GM21526 (cell line): ENCODE data around the gene F7.
"Not testable (repeated sequence)": the region's sequence is repeated elsewhere in the genome, so short reads cannot be mapped to it uniquely, and the experiment has no call there.

Experiments used
- ATAC-seq: cut with Tn5 transposase; IDR thresholded peaks from one replicate; pipeline ENCODE4 v1.9.1; 2021; ENCODE audit warnings: moderate library complexity; ENCODE audit not compliant: unreplicated experiment, low FRiP score

Gene F7

DNA sequence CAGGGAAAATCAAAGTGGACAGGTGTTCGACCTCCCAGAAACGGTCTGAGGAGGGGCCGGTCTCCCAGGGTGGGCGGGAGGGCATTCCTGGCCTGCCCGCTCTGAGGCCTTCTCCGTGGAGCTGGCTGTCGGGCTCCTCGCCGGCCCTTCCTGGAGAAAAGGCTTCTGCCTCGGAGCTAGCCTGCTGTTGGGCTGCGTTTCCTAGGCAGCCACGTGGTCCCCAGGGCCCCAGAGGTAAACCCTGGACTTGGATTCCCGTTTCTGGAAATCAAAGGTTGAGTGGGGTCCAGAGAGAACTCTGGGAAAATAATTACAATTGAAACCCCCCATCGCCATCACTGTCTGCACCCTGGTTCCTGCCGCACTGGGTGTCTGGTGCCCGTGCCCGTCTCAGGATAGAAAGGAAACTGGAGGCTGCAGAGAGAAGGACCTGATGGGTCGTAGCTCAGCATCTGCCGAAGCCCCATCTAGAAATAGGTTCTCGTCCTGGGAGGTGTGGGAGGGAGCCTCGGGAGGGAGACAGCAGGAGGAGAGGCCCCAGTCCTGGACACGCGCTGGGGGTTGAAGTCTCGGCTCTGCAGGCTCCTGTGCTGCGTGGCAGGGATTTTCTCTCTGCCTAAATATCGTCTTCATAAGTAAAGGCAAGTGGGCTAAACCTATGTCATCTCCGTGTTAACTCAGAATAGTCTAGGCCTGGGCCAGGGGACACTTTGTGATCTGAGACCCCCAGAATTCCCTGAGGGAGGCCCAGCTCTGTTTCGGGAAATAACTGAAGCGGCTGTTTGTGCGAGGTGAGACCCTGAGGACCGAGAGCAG lies 45.2 kb downstream of the F7 start:
- ATAC-seq = no peak

DNA sequence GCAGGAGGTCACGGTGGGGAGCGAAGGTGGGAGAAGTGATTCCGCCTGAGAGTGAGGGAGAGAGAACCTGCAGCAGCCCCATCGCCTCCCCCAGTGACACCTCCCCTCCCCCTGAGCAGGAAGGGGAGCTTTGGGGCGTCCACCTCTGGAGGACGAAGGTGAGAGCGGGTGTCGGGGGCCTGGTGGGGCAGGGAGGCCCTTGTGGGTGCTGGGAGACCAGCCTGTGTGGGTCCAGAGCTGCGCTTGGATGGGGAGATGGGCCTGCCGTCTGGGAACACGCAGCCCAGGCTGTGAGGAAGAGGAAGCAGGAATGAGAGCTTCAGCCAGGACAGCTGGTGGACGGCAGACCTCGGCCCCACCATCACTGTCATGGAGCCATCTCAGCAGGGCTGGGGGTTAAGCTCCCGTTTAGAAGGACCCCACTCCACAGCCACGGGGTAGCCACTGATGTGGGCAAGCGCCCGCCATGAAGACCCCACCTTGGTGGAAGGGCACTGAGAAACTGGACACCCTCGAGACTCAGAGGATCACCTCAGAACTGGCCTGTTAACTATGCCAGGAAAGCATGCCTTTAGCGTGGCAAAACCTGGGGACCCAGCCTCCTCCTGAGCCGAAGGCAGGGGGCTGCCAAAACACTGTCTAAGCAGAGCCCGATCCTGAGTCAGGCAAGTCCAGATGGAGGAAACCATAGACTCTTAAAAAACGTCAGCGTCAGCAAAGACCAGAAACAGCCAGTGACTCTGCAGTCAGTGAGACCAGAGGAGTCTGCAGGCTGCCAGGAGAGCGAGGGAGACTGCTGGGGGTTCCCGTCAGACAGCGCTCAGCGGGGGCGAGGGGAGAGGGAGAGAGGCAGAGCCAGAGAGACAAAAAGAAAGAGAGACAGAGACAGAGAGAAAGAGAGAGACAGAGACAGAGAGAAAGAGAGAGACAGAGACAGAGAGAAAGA lies 46.4 kb downstream of the F7 start:
- no peak for ATAC-seq

DNA sequence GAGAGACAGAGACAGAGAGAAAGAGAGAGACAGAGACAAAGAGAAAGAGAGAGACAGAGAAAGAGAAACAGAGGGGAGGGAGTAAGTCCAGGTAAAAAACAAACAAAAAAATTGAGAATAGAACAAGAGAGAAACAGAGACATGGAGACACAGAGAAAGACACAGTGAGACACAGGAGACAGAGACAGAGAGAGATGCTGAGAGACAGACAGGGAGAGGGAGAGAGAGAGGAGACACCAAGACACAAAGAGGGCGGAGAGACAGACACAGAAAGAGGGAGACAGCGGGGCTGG lies 47.0 kb downstream of the F7 start:
- ATAC-seq = no peak

DNA sequence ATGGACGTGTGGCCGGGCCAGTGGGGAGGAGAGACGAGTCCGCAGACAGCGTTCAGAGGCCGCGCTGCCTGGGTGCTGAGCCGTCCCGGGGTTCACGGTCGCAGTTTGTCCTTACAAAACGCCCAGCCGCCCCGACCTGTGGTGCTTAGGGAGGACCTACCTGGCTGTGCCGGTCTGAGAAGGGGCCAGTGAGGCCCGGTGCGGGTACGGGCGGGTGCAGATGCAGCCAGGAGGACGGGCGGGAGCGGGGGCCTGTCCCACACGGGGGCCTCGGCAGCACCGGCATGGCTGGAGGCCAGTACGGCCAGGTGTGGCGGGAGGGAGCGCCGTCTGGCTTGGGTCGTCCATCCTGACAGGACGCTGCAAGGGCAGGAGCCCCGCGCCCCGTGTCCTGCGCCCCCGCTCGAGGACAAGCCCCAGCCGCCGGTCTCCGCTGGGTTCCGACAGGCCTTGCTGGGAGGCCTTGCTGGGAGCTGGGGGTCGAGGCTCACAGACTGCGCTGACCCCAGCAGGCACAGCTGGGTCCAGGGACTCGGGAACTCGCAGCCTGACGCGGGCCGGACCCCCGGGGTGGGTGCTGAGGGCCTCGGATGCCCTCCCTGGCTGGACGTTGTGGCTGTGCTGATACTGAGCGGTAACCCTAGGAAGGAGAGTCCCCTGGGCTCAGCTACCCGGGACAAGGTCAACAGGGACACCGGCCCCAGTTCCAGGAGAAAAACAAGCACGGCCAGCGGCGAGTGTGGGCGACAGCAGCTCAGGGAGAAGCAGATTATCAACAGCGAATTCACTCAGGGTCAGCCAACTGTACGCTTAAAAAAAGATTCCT lies 47.6 kb downstream of the F7 start:
- ATAC-seq = peak; percentile 36

DNA sequence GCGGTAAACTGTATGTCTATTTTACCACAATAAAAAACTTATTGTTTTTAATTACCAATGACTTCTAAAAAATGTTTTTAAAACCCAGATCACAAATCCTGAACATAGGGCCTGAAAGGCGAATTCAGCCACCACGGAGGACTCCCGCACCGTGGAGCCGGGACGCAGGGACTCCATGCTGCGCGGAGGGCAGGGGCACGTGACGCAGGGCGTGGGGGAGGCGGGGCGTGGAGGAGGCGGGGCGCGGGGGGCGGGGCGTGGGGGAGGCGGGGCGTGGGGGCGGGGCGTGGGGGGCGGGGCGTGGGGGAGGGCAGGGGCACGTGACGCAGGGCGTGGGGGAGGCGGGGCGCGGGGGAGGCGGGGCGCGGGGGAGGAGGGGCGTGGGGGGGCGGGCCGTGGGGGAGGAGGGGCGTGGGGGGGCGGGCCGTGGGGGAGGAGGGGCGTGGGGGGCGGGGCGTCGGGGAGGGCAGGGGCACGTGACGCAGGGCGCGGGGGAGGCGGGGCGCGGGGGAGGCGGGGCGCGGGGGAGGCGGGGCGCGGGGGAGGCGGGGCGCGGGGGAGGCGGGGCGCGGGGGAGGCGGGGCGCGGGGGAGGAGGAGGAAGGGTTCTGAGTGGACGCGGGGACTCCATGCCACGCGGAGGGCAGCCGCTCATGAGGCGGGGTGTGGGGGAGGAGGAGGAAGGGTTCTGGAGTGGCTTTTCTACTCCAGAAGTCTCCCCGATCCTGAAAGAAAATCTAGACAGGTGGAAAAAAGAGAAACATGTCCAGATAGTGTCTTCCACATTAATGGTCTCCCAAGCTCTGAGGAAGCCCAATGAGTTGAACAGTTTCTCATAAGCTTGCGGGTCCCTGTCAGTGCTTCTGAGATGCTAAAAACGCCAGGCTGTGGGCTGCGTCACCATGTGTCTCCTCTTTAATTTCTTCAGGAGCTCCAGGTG lies 48.5 kb downstream of the F7 start:
- peak; percentile 47 for ATAC-seq

DNA sequence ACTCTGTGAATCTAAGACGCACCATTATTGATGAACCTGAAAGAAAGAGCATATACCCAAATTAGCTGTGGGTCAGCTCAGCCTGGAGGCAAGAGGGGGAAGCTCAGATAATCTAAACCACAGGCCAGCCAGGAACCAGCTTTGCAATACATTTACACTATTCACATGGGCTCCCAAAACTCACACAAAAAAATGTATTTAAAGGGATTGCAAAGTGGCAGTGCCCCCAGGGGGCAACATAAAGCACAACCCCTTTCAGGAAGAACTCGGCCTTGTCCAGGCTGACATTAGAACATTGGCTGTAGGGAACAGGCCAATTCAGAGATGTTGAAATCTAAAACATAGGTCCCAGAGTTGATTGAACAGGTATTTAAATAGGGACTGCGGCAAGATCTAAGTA lies 49.6 kb downstream of the F7 start:
- no peak for ATAC-seq

DNA sequence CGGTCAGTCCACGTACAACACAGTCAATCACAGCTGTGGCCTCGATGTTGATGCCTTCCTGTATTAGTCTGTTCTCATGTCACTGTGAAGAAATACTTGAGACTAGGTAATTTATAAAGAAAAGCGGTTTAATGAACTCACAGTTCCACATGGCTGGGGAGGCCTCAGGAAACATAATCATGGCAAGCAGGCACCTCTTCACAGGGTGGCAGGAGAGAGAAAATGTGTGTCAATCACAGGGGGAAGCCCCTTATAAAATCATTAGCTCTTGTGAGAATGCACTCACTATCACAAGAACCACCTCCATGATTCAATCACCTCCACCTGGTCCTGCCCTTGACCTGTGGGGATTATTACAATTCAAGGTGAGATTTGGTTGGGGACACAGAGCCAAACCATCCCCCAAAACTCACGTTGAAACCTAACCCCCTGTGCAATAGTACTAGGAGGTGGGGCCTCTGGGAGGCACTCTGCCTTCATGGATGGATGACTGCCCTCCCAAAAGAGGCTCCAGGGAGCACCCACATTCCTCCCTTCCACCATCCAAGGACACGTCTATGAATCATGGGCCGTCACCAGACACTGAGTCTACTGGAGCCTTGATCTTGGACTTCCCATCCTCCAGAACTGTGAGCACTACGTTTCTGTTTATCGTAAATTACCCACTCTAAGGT lies 50.5 kb downstream of the F7 start:
- ATAC-seq = no peak

DNA sequence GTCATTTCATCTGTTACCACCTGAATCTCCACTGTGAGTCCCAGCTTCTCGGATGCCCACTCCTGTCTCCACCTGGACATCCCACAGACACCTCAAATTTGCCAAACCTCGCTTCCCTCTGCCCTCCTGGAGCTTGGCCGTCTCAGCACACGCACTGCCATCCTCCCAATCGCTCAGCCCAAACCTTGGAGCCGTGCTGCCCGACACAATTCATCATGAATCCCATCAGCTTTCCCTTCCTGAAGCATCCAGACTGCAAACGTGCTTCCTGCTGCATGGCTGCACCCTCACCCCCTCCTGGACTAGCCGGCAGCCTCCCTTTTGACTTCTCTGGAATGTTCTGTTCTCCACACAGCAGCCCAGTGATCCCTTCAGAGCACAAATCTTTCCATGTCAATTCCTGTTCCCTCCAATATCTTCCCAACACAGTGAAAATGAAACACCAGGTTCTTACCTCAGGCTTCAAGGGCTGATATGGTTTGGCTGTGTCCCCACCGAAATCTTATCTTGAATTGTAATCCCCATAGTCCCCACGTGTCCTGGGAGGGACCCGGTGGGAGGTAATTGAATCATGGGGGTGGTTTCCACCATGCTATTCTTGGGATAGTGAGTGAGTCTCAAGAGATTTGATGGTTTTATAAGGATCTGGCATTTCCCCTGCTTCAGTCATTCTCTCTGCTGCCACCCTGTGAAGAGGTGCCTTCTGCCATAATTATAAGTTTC lies 51.8 kb downstream of the F7 start:
- no peak for ATAC-seq

DNA sequence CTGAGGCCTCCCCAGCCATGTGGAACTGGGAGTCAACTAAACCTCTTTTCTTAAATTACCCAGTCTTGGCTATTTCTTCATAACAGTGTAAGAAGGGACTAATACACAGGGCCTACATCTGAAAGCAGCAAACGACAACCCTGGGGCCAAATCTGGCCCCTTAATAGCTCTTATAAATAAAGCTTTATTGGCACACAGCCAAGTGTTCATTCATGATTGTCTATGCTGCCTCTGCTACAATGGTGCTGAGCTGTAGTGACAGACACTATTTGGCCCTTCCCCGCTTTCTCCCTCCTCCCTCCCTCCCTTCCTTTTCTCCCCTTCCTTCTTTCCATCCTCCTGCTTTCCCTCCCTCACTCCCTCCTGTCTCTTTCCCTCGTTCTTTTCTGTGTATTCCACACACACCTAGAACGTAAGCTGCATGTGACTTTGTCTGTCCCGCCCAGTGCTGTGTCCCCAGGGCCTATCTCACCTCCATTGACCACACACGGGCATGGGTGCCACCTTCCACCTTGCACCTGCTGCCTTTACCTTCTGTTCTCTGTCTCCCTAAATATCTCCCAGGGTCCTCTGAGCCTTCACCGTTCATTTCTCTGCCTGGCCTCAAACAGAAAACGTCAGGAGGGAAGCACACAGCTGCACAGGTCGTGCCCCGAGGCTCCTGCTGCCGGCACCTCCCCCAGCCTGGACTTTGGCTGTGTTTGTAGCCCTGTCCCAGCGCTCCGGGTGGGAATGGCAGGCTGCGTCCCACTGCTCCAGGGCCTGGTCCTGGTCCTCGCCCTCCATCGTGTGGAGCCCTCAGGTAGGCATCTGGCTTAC lies 52.5 kb downstream of the F7 start, which contains the start of gene PROZ:
TSS of gene PROZ (plus strand) at position 720 of the 819 bp plus-strand sequence. CDS start at position 733, 13 bp downstream.
- ATAC-seq = no peak

DNA sequence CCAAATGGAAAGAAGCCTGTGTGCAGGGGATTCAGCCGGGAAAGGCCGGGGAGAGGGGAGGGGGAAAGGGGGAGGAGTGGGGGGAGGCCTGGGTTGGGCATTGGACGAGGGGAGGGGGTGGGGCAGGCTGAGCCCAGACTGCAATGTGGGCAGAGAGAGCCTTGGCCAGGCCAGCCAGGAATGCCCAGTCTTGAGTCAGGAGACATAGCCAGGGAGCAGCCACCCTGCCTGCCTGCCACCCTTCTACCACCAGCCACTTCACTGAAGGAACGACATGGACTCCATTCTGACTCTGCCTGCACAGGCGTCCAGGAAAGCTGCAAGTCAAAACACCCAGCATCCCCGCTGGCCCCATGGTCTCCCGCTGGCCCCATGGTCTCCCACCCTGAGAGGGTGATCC lies 53.4 kb downstream of the F7 start:
- no peak for ATAC-seq

DNA sequence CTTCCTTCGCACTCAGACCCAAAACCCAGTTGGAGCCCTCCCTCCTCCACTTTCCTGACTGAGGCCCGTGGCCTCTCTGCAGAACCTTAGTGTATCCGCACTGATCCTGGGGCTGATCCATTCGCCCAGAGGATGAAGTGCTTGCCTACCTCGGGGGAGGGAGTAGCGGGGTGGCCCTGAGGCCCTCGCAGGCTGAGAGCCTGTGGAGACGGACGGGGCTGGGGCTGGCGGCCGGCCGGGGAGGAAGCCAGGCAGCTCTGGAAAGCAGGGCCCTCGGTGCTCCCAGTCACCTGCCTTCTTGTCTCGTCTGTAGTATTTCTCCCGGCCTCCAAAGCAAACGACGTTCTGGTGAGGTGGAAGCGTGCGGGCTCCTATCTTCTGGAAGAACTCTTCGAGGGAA lies 54.1 kb downstream of the F7 start:
- no peak for ATAC-seq

DNA sequence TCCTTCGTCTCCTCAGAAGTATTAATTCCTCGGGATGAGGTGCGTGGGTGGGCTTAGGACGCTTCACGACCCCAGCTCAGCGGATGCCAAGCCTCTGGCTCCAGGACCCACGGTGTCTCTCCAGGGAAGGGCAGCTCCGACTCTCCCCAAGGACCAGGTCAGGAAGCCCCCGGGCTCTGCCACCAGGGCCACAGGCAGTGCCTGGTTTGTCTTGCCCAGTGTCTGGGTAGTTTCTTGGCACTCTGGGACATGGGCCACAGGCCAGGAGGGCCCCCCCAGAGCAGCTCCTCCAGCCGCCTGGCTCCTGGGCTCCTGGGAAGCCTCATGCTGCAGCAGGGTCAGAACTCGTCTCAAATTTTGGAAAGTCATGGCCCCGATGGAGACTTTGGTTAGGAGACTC lies 55.4 kb downstream of the F7 start:
- no peak for ATAC-seq

DNA sequence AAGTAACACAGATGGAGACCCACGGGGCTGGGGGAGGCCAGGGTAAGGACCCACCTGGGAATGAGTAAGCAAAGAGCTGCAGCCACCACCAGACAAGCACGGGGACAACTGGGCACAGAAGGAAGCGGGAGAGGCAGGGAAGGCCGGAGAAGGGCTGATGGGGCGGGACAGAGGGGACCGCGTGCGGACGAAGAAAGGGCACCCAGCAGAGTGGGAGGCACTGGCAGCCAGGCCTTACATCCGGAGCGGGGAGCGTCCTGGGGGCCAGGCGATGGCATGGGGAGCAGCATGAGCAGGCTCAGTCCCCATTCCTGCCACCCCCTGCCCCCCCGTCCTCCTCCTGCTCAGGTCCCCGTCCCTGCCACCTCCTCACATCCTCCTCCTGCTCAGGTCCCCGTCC lies 55.8 kb downstream of the F7 start:
- no peak for ATAC-seq

DNA sequence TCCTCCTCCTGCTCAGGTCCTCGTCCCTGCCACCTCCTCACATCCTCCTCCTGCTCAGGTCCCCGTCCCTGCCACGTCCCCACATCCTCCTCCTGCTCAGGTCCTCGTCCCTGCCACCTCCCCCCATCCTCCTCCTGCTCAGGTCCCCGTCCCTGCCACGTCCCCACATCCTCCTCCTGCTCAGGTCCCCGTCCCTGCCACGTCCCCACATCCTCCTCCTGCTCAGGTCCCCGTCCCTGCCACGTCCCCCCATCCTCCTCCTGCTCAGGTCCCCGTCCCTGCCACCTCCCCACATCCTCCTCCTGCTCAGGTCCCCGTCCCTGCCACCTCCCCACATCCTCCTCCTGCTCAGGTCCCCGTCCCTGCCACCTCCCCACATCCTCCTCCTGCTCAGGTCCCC lies 56.4 kb downstream of the F7 start:
- not testable (repeated sequence) for ATAC-seq

DNA sequence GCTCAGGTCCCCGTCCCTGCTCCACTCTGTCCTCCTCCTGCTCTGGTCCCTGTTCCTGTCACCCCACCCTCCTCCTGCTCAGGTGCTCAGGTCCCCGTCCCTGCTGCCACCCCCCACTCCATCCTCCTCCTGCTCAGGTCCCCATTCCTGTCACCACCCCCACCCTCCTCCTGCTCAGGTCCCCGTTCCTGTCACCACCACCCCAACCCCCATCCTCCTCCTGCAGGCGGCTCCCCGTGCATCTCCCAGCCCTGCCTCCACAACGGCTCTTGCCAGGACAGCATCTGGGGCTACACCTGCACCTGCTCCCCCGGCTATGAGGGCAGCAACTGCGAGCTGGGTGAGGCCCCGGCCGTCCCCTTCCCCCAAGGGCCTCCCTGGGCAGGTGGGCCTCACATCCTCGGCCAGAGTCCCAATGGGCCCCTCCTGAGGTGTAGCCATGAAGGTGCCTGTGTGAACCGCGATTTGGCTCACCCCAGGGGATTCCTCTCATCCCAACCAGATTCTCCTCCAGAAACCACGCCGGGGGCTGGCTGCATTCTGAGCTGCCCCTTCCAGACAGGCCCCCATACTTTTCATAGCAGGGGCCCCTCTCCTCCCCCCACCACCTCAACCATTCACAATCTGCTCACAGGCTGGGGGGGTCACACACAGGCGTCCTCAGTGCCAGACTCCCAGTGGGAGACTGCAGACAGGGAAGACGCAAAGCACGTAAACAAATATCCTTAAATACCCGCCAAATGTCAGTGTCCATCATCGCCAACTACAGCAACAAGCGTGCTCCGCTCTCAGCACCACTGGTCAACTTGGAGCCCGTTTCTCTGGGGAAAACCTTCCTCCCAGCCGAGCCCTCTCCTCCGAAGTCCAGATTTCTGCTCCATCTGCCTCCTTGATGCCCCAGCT lies 57.4 kb downstream of the F7 start:
- ATAC-seq = no peak

DNA sequence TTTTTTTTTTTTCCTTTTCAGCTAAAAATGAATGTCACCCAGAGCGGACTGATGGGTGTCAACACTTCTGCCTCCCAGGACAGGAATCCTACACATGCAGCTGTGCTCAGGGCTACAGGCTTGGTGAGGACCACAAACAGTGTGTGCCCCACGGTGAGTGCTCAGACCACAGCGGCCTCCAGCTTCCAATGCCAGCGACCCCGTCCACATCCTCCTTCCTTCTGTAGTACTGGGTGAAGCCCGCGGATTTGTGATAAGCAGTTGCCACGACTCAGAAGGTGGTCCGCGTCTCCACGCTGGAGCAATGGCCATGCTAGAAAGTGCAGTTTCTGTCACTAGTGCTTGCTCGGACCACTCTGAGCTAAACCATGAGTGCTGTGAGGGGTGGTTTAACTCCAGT lies 58.9 kb downstream of the F7 start:
- no peak for ATAC-seq

DNA sequence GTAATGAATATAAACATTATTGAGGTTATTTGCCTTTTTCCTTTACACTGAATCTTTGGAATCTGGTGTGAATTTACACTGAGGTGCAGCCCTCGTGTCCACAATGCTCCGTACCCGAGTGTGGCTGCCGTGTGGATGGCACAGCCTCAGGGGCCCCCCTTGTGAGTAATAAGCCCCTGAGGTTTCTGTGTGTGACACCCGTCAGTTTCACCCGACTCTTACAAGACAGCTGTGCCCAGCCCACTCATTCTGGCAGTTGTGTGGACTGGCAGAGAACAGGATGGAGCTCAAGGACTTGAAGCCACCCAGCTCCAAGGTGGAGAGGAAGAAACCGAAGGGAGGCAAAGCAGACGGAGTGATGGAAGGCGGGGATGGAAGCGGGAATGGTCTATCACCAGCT lies 60.7 kb downstream of the F7 start:
- no peak for ATAC-seq
